Activated CD8-positive, alpha-beta T cell treated with anti-CD3 and anti-CD28 coated beads, Interleukin-2, amount 10 ng/mL, durations not matched to agents 7 days and 5 days (primary cell): ENCODE measurements around the gene CNBD2. TPM values are rescaled to one million over a fixed set of nuclear protein-coding genes. Genes with fewer than 3 reads are reported as not detected.
"Not testable (repeated sequence)": the region's sequence is repeated elsewhere in the genome, so short reads cannot be mapped to it uniquely, and the experiment has no call there.

Experiments
- ATAC-seq: fragments of 150-1000 bp; cut with Tn5 transposase; one replicate; pipeline ENCODE4 v1.10.0; 2021; ENCODE audit warnings: moderate library complexity
- CTCF ChIA-PET: fragments of 350-600 bp; sonication (Branson Sonifier 250); formaldehyde crosslinking; loops from one replicate; lab custom pipeline; 2021; ENCODE audit warnings: antibody characterized with exemption; lab: Charles Lee
- POLR2A ChIA-PET: fragments of 350-600 bp; sonication (Branson Sonifier 250); formaldehyde crosslinking; loops from one replicate; lab custom pipeline; 2021; ENCODE audit warnings: antibody characterized with exemption; lab: Charles Lee
- DNase-seq: peaks from one replicate; pipeline ENCODE4 v3.0.0-alpha.2; 2020
- H3K27ac Mint-ChIP-seq: one replicate; pipeline ENCODE4 v1.8.0; 2021; ENCODE audit warnings: mild to moderate bottlenecking, mixed read lengths
- H3K27me3 Mint-ChIP-seq: one replicate; pipeline ENCODE4 v1.8.0; 2021; ENCODE audit warnings: low read depth, mixed read lengths
- H3K36me3 Mint-ChIP-seq: one replicate; pipeline ENCODE4 v1.8.0; 2021; ENCODE audit warnings: low read depth, mixed read lengths
- H3K4me1 Mint-ChIP-seq: one replicate; pipeline ENCODE4 v1.8.0; 2021; ENCODE audit warnings: low read depth, mixed read lengths
- H3K4me3 Mint-ChIP-seq: one replicate; pipeline ENCODE4 v1.8.0; 2021; ENCODE audit warnings: mild to moderate bottlenecking, mixed read lengths
- H3K9me3 Mint-ChIP-seq: one replicate; pipeline ENCODE4 v1.8.0; 2022; ENCODE audit warnings: mixed read lengths; ENCODE audit not compliant: insufficient read depth
- total RNA-seq, 2 experiments: library from RNA; stranded (reverse); gene quantifications; one replicate each; pipeline ENCODE4 v1.2.3, GENCODE V29; 2021

The CNBD2 gene
- total RNA-seq, 2 experiments from 2014 or later, result 4.9 to 6.1 TPM

GRCh38 chr20:36028106-36028808 lies 59.9 kb downstream of the CNBD2 start:
- ChIA-PET POLR2A (no interaction called here), CTCF (interaction anchor here (1.6 kb wide), 1 partner anchor 33 kb away, joined by 3 read pairs; no protein-coding TSS in a partner anchor)
- Mint-ChIP-seq H3K27ac (no peak overlapping the region), H3K4me1 (no peaks in the 10 kb centered on the region), H3K27me3 (peaks cover 13% of the 10 kb centered on the region), H3K36me3 (no peaks in the 10 kb centered on the region), H3K4me3 (no peak overlapping the region), H3K9me3 (no peaks in the 10 kb centered on the region)
- ATAC-seq (no peak), DNase-seq (no peak)

- H3K27me3 Mint-ChIP-seq, result peaks cover 15% of the 10 kb centered on the region
- H3K36me3 Mint-ChIP-seq, result no peaks in the 10 kb centered on the region
- H3K4me1 Mint-ChIP-seq, result no peaks in the 10 kb centered on the region
- CTCF ChIA-PET, result interaction anchor here (1.4 to 1.6 kb wide), 2 partner anchors 35 to 37 kb away, joined by 3 to 4 read pairs; no protein-coding TSS in a partner anchor
- H3K4me3 Mint-ChIP-seq, result no peak overlapping the region
- DNase-seq (no peak), ATAC-seq (no peak)
- POLR2A ChIA-PET, result no interaction called here
- H3K9me3 Mint-ChIP-seq, result no peaks in the 10 kb centered on the region
- no peak overlapping the region for H3K27ac Mint-ChIP-seq
These were observed 61.8 kb downstream of the CNBD2 start for GRCh38 chr20:36030149-36030548.

DNA sequence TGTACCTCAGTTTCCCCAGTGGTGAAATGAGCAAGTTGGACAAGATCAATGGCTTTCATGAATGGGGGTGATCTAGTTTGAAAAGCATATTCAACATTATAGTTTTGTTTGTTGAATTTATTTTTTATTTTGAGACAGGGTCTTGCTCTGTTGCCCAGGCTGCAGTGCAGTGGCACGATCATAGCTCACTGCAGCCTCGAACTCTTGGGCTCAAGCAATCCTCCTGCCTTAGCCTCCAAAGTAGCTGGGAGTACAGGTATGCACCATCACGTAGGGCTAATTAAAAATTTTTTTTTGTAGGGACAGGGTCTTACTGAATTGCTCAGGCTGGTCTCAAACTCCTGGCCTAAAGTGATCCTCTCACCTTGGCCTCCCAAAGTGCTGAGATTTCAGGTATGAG lies 63.4 kb downstream of the CNBD2 start:
- ATAC-seq (no peak), DNase-seq (no peak)
- peaks cover 9% of the 10 kb centered on the region for H3K27me3 Mint-ChIP-seq
- no peaks in the 10 kb centered on the region for H3K4me1 Mint-ChIP-seq
- H3K4me3 Mint-ChIP-seq, result no peak overlapping the region
- CTCF ChIA-PET, result no interaction called here
- H3K9me3 Mint-ChIP-seq, result no peaks in the 10 kb centered on the region
- no peaks in the 10 kb centered on the region for H3K36me3 Mint-ChIP-seq
- POLR2A ChIA-PET, result no interaction called here
- H3K27ac Mint-ChIP-seq, result no peak overlapping the region

- Mint-ChIP-seq H3K9me3 (no peaks in the 10 kb centered on the region), H3K27me3 (peaks cover 5% of the 10 kb centered on the region), H3K4me3 (no peak overlapping the region), H3K27ac (no peak overlapping the region), H3K36me3 (no peaks in the 10 kb centered on the region), H3K4me1 (no peaks in the 10 kb centered on the region)
- DNase-seq (no peak), ATAC-seq (no peak)
- CTCF ChIA-PET, result interaction anchor here (1.3 kb wide), 1 partner anchor 42 kb away, joined by 5 read pairs; no protein-coding TSS in a partner anchor
- POLR2A ChIA-PET, result no interaction called here
These were observed 66.5 kb downstream of the CNBD2 start for GRCh38 chr20:36034875-36035274.

- no peak for DNase-seq
These were observed 67.4 kb downstream of the CNBD2 start for GRCh38 chr20:36035745-36036144.

DNA sequence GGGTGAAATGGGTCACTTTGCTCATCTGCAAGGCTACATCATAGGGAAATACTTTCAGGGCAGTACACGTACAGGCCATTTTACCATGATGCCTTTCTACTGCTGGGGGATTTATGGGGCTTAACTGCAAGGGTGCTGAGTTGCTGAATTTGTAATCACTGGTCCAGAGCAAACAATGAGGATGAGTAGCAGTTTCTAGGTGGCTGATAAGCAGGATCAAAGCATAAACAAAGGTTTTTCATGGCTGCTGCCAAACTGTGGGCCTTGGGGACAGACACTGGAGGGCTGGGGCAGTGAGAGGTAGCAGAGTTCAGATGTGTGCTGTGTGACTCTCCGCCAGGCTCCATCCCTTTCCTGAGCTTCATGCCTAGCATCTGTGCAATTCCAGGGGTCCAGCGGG lies 68.3 kb downstream of the CNBD2 start:
- no peak for DNase-seq
- no peak overlapping the region for H3K27ac Mint-ChIP-seq
- no peaks in the 10 kb centered on the region for H3K36me3 Mint-ChIP-seq
- CTCF ChIA-PET, result no interaction called here
- H3K27me3 Mint-ChIP-seq, result peaks cover 5% of the 10 kb centered on the region
- POLR2A ChIA-PET, result no interaction called here
- no peaks in the 10 kb centered on the region for H3K4me1 Mint-ChIP-seq
- no peak overlapping the region for H3K4me3 Mint-ChIP-seq
- H3K9me3 Mint-ChIP-seq, result no peaks in the 10 kb centered on the region
- no peak for ATAC-seq

More at GRCh38 chr20:36035745-36036144, 67.4 kb downstream of the CNBD2 start:
- H3K9me3 Mint-ChIP-seq, result no peaks in the 10 kb centered on the region
- no peaks in the 10 kb centered on the region for H3K36me3 Mint-ChIP-seq
- ChIA-PET POLR2A (no interaction called here), CTCF (interaction anchor here (1.3 kb wide), 1 partner anchor 43 kb away, joined by 5 read pairs; no protein-coding TSS in a partner anchor)
- ATAC-seq, result peak; percentile 19
- no peaks in the 10 kb centered on the region for H3K4me1 Mint-ChIP-seq
- no peak overlapping the region for H3K4me3 Mint-ChIP-seq
- no peak overlapping the region for H3K27ac Mint-ChIP-seq
- peaks cover 5% of the 10 kb centered on the region for H3K27me3 Mint-ChIP-seq

DNA sequence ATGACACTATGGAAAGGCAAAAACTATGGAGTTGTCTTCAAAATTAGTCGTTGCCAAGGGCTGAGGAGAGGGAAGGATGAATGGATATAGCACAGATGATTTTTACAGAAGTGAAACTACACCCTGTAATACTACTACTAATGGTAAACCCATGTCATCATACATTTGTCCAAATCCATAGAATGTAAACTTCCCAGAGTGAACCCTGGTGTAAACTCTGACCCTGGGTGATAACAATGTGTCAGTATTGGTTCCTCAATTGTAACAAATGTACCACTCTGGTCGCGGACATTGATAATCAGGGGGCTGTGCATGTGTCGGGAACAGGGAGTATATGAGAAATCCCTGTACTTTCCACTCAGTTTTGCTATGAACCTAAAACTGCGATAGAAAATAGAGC lies 72.2 kb downstream of the CNBD2 start:
- no peak for DNase-seq
- no peaks in the 10 kb centered on the region for H3K9me3 Mint-ChIP-seq
- ChIA-PET POLR2A (no interaction called here), CTCF (no interaction called here)
- ATAC-seq, result no peak
- H3K36me3 Mint-ChIP-seq, result peaks cover 6% of the 10 kb centered on the region
- no peaks in the 10 kb centered on the region for H3K4me1 Mint-ChIP-seq
- no peaks in the 10 kb centered on the region for H3K27me3 Mint-ChIP-seq
- no peak overlapping the region for H3K27ac Mint-ChIP-seq
- H3K4me3 Mint-ChIP-seq, result no peak overlapping the region

DNA sequence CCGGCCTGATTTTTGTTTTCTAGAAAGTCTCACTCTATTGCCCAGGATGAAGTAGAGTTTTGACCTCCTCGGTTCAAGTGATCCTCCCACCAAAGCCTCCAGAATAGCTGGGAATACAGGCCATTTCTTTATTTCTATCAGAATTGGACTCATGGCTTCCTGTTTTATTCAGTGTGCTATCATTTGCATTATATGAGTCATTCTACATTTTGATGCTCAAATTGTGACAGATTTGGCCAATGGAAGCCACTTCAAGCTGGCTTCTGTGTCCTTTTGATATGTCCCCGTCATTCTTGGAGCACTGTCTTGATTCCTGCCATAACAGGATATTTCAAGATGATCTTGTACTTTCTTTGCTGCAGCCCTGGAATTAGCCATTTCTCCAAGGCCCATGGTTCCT lies 75.1 kb downstream of the CNBD2 start:
- ChIA-PET POLR2A (no interaction called here), CTCF (interaction anchor here (1.1 to 1.2 kb wide), 2 partner anchors 13 to 48 kb away, joined by 3 to 4 read pairs; no protein-coding TSS in a partner anchor)
- DNase-seq (no peak), ATAC-seq (no peak)
- Mint-ChIP-seq H3K4me1 (peaks cover 18% of the 10 kb centered on the region), H3K4me3 (no peak overlapping the region), H3K27me3 (no peaks in the 10 kb centered on the region), H3K27ac (no peak overlapping the region), H3K36me3 (peaks cover 26% of the 10 kb centered on the region), H3K9me3 (no peaks in the 10 kb centered on the region)

DNA sequence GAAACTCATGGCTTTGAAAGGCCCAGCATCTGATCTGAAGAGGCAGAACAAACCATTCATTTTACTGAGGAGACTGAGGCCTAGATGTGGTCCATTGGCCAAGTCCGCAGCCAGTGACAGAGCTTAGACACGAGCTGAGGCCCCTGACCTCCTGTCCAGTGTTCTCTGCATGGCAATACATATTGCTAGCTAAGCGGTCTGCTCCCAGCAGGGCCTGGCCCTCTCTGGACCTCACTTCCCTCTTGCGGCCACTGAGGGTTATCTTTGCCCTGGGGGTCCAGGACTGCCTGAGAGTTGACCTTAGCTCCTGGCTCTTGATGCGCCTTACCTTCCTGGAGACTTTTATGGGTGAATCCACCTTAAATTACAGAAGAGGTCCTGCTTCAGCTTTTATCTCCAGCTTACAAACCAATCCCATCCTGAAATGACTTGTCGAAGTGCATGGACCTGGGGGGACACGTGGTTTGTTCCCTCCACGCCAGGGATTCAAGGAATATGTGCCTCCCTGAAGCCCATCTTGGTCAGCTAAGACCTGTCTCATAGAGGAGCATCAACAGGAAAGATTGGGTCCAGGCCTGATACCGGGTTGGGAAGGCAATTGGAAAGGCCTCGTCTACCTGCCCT lies 75.6 kb downstream of the CNBD2 start:
- no peak for DNase-seq

DNA sequence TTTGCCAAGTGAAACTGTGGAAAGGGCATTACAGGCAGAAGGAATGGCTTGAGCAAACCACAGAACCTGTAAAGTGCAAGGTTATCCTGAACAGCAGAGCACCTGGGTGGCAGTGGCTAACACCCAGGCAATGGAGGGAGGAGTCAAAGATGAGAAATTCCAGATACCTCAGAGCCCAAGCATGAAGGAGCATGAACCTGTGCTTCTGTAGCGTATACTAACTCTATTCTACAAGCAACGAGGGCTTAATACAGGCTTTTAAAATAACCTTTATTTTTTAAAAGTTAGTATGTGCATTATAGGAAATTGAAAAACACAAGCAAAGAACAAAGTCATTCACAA lies 77.0 kb downstream of the CNBD2 start:
- Mint-ChIP-seq H3K4me3 (no peak overlapping the region), H3K27me3 (no peaks in the 10 kb centered on the region), H3K36me3 (peaks cover 40% of the 10 kb centered on the region), H3K27ac (no peak overlapping the region), H3K9me3 (no peaks in the 10 kb centered on the region), H3K4me1 (peaks cover 23% of the 10 kb centered on the region)
- ATAC-seq, result no peak
- ChIA-PET POLR2A (no interaction called here), CTCF (no interaction called here)
- no peak for DNase-seq

More for the DNA sequence above, 75.6 kb downstream of the CNBD2 start:
- H3K4me1 Mint-ChIP-seq, result peaks cover 23% of the 10 kb centered on the region
- H3K27ac Mint-ChIP-seq, result no peak overlapping the region
- H3K9me3 Mint-ChIP-seq, result no peaks in the 10 kb centered on the region
- no peaks in the 10 kb centered on the region for H3K27me3 Mint-ChIP-seq
- H3K36me3 Mint-ChIP-seq, result peaks cover 32% of the 10 kb centered on the region
- no peak overlapping the region for H3K4me3 Mint-ChIP-seq
- ChIA-PET POLR2A (interaction anchor here (0.6 kb wide), 1 partner anchor 58 kb away, joined by 3 read pairs; no protein-coding TSS in a partner anchor), CTCF (interaction anchor here (1.1 to 1.2 kb wide), 2 partner anchors 12 to 49 kb away, joined by 3 to 4 read pairs; no protein-coding TSS in a partner anchor)
- ATAC-seq, result peak; percentile 11

GRCh38 chr20:36046073-36046798 lies 77.8 kb downstream of the CNBD2 start:
- not testable (repeated sequence) for H3K4me3 Mint-ChIP-seq

More at GRCh38 chr20:36046073-36046798, 77.8 kb downstream of the CNBD2 start:
- H3K9me3 Mint-ChIP-seq, H3K27ac Mint-ChIP-seq, ATAC-seq, DNase-seq, CTCF ChIA-PET, H3K27me3 Mint-ChIP-seq: not testable (repeated sequence)
- Mint-ChIP-seq H3K4me1 (peaks cover 28% of the 10 kb centered on the region), H3K36me3 (peaks cover 40% of the 10 kb centered on the region)
- POLR2A ChIA-PET, result interaction anchor here (0.6 kb wide), 1 partner anchor 49 kb away, joined by 3 read pairs; no protein-coding TSS in a partner anchor
